Ramos (cell line): Measurements from ENCODE around the gene STAB1.

Experiments used
- in situ Hi-C: fragments of 300-500 bp; cut with MboI; formaldehyde crosslinking; loops from one replicate; pipeline ENCODE4 v1.14.3; 2022; ENCODE audit warnings: low sequenced_read_pairs; ENCODE audit not compliant: unreplicated experiment

Gene STAB1

DNA sequence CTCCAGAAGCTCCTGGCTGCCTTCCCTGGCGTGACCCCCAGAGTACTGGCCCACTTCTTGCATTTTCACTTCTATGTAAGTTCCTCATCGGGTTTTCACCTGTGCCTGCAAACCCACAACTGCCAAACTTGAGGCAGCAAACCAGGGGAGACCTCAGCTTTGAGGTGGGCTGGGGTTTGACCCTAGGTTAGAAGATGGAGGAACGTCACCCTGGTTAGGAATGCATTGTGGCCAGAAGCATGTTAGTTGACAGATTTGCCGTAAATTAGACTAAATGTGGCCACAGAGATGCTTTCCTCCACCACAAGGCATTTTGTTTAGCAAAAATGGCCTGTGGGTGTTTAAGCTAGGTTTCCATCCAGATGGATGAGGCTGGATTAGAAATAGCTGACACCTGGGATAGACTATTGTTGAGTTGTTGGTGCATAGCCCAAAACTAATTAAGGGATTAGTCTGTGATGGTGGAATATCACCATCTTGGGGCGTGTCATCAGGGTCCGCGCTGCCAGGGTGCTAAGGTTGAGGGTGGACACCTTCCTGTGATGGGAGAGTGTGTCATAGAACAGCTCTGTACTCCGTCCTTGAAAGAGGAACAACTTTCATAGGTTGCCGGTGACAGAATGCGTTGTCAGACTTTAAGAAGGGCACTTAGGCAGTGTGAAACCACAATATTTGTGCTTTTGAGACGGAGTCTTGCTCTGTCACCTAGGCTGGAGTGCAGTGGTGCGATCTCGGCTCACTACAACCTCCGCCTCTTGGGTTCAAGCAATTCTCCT is 36.2 kb upstream of the STAB1 start:
- in situ Hi-C loops, result no loop called here

DNA sequence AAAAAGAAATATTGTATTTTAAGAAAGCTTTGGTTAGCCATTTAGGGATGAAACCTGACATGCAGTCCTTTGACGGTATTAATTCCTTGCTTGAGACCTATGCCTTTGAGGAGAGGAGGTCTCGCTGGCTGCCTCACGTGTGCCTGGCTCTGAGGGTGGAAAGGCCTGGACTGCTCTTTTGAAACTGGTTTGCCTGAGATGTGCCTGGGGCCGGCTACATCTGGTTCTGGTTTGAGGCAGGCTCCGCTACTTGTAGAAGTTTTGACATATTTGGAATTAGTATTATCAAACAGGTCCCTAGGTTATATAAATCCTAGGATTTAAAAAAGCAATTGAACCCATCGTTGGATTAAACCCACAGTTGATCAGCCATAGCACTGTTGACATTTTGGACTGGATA is 33.3 kb upstream of the STAB1 start:
- in situ Hi-C loops, result no loop called here

DNA sequence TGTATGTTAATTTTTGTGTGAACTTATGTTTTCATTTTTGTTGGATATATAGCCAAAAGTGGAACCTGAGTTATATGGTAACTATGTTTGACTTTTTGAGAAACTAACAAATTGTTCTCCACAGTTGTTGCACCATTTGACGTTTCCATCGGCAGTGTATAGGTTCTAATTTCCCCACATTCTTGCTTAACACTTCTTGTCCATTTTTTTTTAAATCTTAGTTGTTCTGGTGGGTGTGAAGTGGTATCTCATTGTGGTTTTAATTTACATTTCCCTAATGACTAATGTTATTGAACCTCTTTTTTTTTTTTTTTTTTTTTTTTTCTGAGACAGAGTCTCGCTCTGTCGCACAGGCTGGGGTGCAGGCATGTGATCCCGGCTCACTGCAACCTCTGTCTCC is 31.7 kb upstream of the STAB1 start:
- in situ Hi-C loops, result no loop called here

DNA sequence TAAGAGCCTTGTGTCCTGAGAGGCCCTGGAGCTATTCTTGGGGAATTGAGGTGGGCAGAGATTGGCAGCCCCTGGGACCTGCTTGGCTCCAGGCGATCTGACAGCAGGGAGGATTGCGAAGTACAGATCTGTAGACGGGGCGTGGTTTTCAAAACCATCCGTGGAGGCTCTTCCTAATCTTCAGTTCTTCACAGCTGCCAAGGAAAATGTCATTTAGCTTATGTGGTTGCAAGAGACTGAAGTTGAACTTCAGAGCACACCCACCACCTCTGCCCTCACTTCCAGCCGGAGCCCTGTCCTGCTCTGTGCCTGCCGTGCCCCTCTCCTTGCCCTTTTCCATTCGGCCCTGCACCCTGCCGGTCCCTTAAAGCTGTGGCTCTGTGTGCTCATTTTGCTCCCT is 26.8 kb upstream of the STAB1 start:
- in situ Hi-C loops, result no loop called here

DNA sequence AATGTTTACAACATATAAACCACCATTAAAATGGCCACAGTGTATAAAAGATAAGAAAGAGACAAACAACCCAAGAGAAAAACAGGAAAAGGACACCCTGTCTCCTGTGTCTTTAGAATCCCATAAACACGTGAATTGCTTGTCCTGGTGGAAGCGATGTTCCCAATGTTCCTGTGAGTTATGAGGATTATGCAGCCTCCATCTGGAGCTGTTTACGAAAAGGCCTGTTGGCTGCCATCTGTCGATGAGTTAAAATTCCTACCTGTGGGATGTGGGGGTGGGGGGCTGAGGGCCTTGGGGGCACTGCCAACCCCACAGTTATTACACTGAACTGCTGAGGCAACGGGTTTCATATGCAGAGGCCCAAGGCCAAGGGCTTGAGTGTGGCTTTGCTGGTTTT is 26.1 kb upstream of the STAB1 start:
- in situ Hi-C loops, result no loop called here

DNA sequence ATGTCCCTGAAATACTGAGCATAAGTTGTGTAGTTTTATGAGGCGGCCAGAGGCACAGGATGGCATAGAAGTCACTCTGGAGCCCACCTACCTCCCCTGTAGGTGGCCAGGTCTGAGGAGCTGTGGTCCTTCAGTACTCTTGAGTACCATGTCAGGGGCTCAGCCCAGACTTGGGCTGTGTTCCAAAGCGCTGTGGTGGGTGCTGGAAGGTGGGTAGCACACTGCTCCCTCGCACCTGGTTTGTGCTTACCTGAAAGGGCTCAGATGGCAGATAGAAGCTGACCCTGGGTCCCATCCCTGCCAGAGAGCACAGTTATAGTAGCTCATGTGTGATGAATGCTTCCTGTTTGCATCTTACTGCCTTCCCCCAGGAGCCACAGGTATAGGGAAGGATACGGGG is 24.2 kb upstream of the STAB1 start:
- in situ Hi-C loops, result no loop called here

DNA sequence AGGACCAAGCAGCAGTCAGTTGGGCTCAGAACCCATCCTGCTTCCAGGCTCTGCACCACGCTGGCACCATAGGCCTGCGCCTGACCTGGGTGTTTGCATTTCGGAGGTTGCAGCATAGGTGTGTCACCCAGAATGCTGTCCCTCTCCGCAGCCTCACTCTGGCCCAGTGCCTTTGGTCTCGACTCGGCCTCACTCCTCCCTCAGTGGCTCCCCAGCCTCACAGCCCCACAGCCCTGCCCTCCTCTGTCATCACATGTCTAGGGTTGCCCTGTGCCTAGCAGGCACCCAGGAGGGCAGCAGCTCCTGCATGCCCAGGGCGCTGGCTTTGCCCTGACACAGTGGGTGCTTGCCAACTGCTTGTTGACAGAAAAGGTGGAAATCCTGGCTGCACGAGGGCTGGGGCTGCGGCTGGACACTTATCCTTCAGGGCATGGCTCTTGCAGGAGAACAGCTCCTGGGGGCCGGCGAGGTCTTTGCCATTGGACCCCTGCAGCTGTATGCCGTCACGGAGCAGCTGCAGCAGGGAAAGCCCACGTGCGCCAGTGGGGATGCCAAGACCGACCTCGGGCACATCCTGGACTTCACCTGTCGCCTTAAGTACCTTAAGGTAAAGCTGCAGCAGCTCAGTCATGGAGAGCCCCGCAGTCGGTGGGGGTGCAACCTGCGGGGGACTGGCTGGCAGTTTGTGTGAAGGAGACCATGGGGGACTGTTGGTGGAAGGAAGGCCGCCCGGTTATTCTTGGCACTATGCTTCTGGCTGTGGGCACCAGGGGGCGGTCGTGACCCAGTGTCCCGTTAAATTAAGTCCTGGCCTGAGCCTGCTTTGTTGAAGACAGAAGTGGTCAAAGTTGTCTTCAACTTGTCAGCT is 23.5 kb upstream of the STAB1 start:
- in situ Hi-C loops, result no loop called here

DNA sequence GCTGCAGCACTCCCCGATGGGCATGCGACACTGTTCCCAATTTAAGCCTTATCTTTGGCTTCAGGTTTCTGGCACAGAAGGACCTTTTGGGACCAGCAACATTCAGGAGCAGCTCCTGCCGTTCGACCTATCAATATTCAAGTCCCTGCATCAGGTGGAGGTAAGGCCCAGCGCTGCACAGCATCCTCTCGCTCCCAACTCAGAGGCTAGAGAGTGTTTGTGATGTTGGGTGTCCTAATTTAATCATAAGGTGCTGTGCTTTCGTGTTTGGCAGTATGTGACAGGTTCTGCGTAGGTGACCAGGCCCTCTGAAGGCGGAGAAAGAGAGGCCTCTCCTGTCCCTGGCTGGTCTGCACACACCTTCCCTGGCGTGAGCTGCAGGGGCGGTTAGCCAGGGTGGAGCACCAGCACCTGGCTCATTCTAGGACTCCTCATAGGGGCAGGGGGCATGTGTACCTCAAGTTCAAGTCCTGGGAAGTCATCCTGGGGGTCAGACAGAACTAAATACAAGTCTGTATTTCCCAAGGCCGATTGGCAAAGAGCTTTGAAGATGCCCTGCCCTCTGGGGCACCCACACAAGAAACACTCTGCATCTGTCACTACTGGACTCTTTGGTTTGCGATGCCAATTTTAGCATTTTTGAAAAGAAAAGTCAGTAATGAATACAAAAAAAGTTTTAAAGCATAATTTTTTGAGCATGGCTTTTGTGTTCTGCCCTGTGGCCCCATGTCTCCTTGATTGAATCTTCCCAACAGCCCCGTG is 22.7 kb upstream of the STAB1 start:
- in situ Hi-C loops, result no loop called here

DNA sequence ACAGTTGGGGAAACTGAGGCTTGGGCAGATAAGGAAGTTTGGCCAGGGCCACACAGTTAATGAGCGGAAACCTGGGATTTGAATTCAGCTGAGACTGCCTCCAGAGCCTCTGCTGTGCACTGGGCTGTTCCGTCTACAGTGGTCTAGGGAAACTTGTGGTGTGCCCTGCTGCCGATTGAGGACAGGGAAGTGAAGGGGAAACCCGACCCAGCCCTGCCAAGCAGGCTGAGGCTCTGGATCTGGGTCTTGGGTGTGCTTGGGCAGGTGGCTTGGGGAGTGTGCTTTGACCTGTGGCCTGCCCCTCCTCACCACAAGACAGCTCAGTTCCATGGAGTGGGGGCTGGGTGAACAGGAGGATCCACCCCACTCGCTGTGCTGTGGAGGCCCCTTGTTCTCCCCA is 22.1 kb upstream of the STAB1 start:
- in situ Hi-C loops, result no loop called here

DNA sequence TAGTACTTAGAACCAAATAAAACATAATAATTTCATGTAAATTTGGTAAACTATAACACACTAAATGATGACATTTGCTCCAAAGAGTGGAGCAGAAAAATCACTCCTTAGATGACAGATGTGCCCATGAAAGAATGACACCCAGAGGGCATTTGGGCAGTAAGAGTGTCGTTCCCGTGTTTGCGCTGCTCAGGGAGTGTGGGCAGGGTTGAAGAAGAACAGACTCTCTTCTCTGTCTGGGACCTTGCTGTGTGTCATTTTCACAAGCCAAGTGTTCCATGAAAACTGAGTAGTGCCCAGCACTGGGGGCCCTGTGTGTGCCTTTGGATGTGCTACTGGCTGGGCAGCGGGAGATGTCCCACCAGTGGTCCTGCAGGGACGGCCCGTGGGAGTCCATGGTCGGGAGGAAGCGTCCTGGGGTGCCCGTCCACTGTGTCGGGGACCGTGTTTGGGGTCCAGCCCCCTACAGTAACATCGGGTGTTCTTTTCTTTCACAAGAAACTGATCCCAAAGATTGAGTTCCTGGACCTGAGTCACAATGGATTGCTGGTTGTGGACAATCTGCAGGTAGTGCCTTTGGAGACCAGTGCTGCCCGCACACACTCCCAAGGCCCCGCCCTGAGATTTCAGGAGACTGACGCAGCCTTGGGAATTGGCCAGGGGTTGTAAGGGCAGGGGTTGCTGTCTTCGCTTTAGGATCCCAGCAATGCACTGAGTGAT is 17.9 kb upstream of the STAB1 start:
- in situ Hi-C loops, result no loop called here

DNA sequence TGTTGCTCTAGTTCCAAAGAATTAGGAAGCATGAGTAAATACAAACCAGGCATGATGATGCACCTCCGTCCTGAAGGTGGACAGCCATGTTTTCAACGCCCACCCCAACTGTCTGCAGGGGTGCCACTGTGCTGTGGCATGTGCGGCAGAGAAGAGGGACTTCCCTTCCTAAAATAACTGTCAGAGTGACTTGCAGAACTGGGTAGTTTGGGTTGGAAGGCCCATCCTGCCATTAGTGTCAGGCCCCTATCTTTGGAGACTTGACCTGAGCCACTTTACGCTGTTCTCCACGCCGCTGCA is 17.4 kb upstream of the STAB1 start:
- in situ Hi-C loops, result no loop called here

DNA sequence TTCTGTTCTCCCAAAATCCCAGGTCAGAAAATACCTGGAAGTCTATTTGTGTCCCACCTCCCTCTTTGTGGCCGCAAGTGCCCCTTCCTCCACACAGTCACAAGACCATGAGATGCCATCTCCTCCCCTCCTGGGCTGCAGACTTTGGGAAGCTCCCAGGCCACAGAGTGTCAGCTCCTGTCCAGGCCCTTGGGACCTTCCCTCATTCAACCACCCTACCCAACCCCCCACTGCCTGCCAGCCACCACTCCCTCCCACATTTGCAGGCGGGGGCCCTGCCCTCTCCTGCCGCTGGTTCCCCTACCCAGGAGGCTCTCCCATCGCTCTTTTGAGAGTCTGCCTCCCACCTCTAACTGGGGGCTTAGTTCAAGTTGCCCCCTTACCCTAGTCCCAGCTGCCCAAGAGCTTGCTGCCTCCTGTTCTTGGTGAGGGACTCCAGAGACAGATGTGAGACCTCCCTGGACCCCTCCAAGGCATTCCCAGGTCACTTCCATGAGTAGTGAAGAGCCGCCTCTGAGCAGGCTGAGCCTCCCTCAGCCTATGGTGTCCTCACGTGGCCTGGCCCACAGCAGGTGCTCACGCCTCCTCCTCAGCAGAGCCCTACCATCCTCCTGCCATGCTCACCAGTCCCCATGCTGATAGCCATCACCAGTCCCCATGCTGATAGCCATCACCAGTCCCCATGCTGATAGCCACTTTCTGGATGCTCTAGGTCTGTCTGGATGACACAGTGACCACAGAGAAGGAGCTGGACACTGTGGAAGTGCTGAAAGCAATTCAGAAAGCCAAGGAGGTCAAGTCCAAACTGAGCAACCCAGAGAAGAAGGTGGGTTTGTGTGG is 15.9 kb upstream of the STAB1 start:
- in situ Hi-C loops, result no loop called here

DNA sequence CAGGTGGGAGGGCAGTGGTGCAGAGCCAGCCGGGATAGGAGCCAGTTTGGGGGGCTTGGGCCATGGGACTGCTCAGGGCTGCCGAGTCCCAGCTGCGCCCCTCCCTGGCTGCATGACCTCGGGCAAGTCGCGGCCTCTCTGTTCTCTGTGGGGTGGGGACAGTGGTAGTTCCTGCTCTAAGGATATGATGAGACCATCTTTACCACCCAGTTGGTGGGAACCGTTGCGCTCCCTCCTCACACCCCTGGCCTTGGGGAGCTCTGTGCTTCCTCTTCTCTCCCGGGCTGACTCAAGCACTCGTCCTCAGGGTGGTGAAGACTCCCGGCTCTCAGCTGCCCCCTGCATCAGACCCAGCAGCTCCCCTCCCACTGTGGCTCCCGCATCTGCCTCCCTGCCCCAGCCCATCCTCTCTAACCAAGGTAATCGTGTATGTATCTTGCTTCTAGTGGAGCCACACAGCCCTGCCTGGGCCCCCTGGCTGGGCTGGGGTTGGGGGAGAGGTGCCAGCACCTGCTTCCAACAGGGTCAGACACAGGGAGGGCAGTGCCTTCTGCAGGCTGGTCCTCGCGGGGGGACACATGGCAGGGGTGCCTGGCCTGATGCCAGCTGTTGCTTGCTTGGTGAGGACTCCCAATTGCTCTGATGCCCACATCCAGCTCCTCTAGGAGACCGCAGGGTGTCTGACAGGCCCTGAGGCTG is 15.1 kb upstream of the STAB1 start:
- in situ Hi-C loops, result no loop called here

DNA sequence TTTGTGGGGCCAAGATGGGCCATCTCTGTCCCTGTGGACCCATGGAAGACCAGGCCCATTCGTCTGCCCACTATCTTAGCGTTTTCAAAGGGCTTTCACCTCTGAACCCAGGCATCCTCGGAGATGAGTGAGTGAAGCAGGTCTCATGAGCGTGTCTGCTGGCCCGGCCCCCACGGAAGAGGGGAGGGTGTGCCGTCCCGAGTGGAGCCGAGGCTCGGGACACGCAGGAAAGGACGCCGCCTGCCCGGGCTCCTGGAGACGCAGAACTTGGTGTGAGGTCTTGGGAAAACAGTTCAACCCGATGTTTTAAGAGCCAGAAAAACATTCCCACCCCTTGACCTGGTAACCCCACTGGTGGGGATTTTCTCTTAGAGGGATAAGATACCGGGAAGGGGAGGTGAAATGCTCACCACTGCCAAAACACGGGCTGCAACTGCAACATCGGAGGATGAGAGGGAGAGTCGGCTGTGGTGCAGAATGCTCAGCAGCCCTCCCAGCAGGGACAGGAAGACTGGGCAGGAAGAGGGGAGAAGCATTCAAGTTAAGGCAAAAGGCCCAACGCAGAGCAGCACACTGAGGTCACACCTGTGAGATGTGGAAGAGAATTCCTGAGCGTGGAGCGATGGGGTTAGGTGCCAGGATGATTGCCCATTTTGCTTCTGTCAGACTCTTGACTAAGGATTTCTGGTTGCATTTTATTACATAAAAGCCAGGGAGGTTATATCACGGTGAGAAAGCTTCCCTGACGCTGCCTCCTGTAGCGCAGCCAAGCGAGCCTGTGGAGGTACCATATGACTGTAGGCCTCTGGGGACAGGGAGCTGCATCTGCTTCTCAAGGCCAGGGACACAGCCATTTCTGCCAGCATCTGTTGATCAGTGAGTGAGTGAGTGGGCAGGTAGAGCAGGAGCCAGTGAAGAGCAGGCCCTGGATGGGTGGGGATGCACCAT is 14.1 kb upstream of the STAB1 start:
- in situ Hi-C loops, result no loop called here

DNA sequence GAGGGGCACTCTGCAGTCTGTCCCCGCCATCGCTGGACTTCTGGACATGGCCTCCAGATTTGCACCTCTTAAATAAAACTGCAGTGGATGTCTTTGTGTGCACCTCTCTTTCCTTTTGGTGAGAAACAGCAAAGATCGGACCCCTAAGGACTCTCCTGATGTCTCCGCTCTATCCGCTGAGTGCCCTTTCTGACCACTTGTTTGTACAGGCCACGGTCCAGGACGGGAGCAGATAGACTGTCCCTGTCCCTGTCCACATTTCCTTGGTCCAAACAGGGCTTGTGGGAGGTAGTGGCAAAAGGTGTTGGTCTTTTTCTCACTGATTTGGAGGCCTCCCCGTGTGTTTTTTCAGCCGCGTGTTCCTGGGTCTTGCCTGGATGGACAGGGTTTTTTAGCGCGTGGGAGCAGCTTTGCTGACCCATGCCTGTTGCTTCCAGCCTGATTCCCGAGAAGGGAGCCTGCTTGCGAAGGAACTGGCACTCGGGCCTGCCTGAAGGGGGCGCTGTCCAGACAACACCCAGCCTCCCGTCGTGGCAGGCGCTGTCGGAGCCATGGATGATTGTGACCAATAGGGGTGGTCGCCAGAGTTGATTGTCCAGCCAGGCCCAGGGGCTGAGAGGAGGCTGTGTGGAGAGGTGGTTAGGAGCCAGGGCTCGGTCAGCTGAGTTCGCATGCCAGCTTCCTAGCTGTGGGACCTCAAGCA is 13.2 kb upstream of the STAB1 start:
- in situ Hi-C loops, result no loop called here

DNA sequence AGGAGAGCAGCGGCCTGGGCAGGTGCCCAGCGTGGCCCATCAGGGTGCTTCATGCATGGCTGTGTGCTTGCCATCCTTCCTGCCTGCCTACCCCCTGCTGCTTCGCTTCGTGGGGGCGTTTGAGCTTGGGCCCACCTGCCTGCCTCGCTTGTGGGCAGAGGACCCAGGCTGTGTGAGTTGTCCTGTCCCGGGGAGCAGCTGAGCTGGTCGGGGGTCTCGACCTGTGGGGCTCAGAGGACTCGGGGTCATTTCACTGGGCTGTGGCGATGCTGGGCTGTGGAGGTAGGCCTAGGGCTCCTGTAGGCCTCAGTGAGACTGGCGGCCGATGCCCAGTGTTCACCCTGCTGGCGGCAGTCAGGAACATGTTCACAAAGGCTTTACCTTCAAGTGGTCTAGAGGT is 12.1 kb upstream of the STAB1 start:
- in situ Hi-C loops, result no loop called here

DNA sequence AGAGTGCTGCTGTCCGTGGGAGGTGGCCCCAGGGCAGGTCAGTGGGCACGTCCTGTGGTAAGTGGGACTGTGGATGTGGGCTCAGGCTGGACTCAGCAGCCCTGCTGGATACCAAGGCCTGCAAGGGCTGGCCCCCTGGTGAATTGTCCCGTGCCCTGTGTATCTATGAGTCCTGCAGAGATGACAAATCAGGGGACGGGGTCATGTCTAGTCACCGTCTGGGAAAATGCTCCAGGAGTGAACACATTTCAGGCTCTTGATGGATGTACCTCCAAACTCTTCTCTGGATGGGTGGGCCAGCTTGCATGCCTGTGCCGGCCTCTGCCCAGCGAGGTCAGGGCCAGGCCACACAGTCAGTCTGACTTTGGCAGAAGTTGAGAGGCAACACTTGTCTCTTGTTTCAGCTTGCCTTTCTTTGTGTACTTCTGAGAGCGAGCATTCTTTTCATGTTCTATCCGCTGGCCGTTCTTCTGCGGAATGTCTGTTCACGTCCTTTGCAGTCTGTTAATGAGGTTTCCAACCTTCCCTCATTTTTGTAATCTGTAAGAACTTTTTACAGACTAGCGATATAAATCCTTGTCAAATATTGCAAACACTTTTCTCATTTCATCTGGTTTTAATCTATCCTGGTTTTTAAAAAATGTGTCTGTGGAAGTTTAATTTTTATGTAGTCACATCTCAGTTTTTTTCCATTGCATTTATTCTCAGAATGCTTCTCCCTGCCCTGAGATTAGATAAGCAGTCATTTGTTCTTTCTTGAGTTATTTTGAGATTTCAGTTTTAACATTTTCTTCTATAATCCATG is 11.4 kb upstream of the STAB1 start:
- in situ Hi-C loops, result no loop called here
